ENCODE measurements around the gene RAD9B.
"Not testable (repeated sequence)": the region's sequence is repeated elsewhere in the genome, so short reads cannot be mapped to it uniquely, and the experiment has no call there.

Gene RAD9B

GRCh38 chr12:110501752-110502738, at the start of gene RAD9B, which contains the start of gene VPS29:
Gene RAD9B, plus strand, starts transcription at chr12:110502331. Its CDS starts 7 bp downstream, at chr12:110502338.
Gene VPS29, minus strand, starts transcription at chr12:110502111. Its CDS starts 60 bp downstream, at chr12:110502051.
- DNase-seq: peak; percentile 97

DNA sequence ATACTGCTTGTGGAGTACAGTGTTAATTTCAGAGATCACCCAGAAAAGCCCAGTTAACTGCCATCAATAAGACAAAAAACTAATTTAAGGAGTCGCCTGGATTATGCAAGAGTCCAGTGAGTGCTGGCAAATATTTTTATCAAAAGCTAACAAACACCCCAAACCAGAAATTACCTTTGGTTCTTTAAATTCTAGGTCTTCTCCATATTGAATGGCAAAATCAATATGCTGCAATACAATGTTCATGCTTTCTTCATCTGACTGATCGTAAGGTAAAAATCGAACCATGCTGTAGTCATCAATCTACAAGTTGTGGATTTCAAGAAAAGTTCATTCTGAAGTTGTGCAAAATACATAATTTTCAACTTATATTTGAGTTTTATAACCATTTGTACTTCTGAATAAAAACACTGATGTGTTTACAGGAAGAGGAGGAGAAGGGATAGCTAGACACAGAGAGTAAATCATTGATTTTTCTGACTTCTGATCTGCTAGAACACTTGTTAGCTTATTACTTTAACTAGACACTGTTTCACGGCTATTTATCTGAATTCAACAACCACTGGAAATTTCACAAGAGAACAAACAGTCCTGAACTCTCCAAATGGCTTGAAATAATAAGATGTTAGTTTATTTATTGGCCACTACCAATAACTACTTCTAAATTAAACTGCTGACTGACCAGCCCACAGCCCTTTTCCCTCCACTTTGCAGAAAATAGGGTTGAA, 48.4 kb upstream of the RAD9B start:
- no peak for DNase-seq

- no peak for DNase-seq
These were observed 43.4 kb upstream of the RAD9B start for GRCh38 chr12:110458756-110459155.

GRCh38 chr12:110461189-110461588, 40.9 kb upstream of the RAD9B start:
- not testable (repeated sequence) for DNase-seq

DNA sequence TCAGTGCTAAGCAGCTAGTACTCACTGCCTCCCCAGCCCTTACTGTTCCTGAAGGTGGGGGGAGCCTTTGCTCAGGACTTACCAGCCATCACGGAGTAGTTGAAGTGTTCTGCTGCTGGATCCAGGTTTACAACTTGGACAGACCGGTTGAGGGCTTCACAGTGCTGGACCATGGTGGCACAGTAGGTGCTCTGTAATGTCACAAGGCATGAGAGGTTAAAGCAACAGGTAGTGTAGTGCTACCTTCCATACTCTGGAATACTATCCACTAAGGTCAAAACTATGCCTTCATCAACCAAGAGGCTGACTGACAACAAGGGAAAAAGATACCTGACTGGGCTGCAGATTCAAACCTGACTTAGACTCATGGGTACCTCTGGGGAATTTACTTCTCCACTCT, 37.1 kb upstream of the RAD9B start:
- DNase-seq: no peak

GRCh38 chr12:110465765-110466164, 36.4 kb upstream of the RAD9B start:
- not testable (repeated sequence) for DNase-seq

- DNase-seq: no peak
These were observed 35.3 kb upstream of the RAD9B start for GRCh38 chr12:110466791-110467190.

DNA sequence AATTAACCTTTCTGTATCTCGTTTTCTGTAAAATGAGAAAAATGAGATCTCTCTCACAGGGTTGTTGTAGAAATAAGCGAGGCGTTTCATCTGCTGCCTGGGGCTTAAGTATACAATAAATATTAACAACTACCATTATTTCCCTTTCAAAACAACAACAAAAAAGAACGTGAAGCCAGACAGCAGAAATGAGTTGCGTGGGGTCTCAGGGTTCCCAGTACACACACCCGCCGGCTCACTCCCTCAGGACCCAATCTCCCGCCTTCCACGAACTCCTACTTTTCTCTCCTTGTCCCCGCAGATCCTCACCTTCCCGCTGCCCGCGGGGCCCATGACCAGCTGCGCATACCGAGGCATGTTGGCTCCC, 34.3 kb upstream of the RAD9B start:
- DNase-seq: no peak

- DNase-seq: peak; percentile 96
These were observed 33.7 kb upstream of the RAD9B start, which contains the start of the genes FAM216A and GPN3 for GRCh38 chr12:110468214-110469048. Gene FAM216A, plus strand, starts transcription at chr12:110468845. Its CDS starts 31 bp downstream, at chr12:110468876. Gene GPN3, minus strand, starts transcription at chr12:110468257. Its CDS starts 54 bp downstream, at chr12:110468203.

DNA sequence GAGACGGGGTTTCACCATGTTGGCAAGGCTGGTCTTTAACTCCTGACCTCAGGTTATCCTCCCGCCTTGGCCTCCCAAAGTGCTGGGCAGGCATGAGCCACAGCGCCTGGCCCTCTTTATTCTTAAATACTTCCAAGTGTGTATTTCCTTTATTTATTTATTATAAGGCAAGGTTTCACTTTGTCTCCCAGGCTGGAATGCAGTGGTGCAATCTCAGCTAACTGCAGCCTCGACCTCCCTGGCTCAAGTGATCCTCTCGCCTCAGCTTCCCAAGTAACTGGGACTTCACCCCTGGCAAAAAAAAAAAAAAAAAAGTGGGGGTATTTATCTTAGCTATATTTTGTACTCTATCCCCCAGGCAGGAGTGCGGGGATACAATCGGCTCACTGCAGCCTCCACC, 26.7 kb upstream of the RAD9B start:
- DNase-seq: no peak

- no peak for DNase-seq
These were observed 3.0 kb upstream of the RAD9B start for GRCh38 chr12:110498984-110499706.

GRCh38 chr12:110501399-110501751, 756 bp upstream of the RAD9B start:
- DNase-seq: peak; percentile 28

DNA sequence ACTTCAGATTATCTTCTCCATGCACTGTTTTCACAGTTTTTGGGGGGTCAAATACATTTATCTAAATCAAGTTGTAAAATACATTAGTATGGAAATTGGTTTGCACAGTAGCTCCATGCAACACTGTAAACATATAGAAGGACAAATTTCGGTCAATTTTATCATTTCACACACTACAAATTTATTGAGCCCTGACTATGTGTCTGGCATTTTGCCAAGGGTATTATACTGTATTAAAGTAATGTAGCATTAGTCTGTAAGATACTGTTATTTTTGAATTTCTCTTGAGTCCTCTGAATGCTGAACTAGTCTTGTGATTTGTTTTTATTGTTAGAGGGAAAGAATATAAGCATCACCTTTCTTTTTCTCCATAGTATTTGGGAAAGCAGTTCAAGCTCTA, 1.3 kb downstream of the RAD9B start:
- DNase-seq: no peak

DNA sequence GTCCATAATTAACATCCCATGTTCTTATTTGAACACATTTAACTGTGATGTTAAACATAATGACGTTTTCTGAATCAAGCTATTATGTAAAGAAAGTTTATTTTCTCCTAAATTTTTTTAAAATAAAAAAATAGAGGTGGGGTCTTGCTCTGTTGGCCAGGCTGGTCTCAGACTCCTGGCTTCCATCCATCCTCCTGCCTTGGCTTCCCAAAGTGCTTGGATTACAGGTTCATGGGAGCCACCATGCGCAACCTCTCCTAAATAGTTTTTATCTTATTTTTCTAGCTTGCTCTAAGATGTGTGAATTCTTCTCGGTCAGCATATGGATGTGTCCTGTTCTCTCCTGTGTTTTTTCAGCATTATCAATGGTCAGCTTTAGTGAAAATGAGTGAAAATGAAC, 3.2 kb downstream of the RAD9B start:
- no peak for DNase-seq

DNA sequence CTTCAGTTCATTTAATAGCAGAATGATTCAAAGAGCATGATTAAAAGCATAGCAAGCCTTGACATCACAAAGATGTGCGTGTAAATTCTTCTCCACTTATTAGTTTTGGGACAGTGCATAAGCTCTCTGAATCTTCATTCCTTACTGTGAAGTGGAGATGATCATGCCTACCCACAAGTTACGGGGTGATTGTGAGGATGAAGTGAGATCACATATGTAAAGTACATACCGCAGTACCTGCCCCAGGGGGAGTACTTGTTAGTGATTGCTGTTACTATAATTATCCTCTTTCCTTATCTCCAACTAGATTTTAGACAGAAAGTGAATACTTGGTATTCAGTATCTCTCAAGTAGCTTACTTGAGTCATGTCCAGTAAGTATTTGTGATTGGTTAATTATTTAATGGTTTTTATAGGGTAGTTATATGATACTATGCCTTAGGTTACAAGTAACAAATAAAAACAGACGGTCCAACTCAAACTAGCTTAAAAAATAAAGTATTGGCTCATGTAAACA, 6.0 kb downstream of the RAD9B start:
- DNase-seq: no peak

DNA sequence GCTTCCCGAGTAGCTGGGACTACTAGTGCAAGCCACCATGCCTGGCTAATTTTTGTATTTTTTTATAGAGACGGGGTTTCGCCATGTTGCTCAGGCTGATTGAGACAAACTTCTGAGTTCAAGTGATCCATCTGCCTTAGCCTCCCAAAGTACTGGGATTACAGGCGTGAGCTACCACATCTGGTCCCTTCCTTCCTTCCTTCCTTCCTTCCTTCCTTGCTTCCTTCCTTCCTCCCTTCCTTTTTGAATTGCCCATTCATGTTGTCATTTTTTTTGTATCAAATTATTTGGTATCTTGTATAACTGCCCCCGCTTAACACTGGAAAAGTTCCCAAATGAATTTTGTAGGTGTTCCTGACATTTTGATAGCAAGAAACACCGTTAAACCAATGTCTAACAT, 11.7 kb downstream of the RAD9B start:
- DNase-seq: no peak

DNA sequence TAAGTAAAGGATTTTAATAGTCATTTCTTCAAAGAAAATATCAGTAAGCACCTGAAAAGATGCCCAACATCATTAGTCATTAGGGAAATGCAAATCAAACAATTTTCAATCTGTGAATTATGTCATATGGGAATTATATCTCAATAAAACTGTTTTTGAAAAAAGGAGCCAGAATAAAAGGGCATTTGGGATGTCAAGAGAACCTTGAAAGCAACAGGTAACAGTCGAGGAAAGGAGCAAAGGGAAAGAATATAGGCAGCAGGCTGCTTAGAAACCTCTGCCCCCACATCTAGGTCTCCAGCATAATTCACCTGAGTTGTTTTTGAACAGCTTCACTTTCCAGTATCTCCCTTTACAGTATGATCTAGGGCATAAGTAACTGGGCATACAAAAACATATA, 12.2 kb downstream of the RAD9B start:
- DNase-seq: no peak

DNA sequence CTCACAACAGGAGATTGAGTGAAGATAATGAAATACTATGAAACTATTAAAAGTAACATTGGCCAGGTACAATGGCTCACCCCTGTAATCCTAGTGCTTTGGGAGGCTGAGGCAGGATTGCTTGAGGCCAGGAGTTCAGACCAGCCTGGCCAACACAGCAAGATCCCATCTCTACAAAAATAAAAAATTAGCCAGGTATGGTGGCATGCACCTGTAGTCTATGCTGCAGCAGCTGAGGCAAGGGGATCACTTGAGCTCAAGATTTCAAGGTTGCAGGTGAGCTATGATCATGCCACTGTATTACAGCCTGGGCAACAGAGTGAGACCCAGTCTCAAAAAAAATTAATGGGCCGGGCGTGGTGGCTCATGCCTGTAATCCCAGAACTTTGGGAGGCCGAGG, 14.9 kb downstream of the RAD9B start:
- DNase-seq: no peak

DNA sequence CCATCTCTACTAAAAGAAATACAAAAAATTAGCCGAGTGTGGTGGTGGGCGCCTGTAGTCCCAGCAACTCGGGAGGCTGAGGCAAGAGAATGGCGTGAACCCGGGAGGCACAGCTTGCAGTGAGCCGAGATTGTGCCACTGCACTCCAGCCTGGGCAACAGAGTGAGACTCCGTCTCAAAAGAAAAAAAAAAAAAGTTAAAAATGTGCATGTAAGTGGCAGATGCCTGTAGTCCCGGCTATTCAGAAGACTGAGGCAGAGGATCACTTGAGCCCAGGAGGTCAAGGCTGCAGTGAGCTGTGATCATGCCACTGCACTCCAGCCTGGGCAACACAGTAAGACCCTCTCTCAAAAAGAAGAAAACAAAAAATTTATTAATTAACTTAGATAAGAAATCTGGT, 15.9 kb downstream of the RAD9B start:
- not testable (repeated sequence) for DNase-seq

DNA sequence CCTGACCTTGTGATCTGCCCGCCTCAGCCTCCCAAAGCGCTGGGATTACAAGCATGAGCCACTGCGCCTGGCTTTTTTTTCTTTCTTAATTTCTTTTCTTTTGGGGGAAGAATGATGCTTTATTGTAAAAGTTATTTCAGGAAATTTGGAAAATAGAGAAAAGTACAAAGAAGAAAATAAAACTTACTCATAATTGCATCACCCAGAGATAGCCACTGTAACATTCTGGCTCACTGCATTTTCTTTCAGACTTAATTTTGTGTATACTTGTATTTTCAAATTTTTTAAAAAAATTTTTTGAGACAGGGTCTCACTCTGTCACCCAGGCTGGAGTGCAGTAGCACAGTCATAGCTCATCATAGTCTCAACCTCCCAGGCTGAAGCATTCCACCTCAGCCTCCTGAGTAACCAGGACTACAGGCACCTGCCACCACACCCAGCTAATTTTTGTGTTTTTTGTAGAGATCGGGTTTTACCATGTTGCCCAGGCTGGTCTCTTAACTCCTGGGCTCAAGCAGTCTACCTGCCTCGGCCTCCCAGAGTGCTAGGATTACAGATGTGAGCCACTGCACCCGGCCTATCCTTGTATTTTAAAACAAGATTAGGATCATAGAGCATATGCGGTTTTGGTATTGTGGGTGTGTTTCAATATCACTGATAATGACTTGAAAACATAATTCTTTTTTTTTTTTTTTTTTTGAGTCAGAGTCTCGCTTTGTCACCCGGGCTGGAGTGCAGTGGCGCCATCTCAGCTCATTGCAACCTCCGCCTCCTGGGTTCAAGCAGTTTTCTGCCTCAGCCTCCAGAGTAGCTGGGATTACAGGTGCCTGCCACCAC, 19.0 kb downstream of the RAD9B start:
- not testable (repeated sequence) for DNase-seq

GRCh38 chr12:110528277-110528839, 26.2 kb downstream of the RAD9B start:
- DNase-seq: no peak

Data from DMS153 (cell line).